D721Med (cell line): ENCODE results near the gene KLK6.

ENCODE experiments used
- DNase-seq: peaks from one replicate; pipeline ENCODE4 v3.0.0; 2011; ENCODE audit warnings: low spot score; ENCODE audit not compliant: insufficient read length
- FAIRE-seq: peaks from 2 replicates; lab custom pipeline; 2011; peaks lifted over from hg19 to GRCh38; lab: Jason Lieb, UNC
- CTCF ChIP-seq: IDR thresholded peaks from 2 replicates; pipeline ENCODE4 v1.5.1; 2012; ENCODE audit warnings: mild to moderate bottlenecking, control low read depth; ENCODE audit not compliant: insufficient read depth; ENCODE audit errors: missing control alignments

Gene KLK6

GRCh38 chr19:50911206-50912101 lies 57.9 kb downstream of the KLK6 start, which contains the start of gene KLK4:
TSS of gene KLK4 (minus strand) at chr19:50911395. CDS start at chr19:50910738, 657 bp downstream.
- TF ChIP-seq CTCF = no peak
- no peak for DNase-seq
- no peak for FAIRE-seq

- no peak for TF ChIP-seq CTCF
- no peak for DNase-seq
- no peak for FAIRE-seq
These were observed 58.7 kb downstream of the KLK6 start for GRCh38 chr19:50910722-50911121.

GRCh38 chr19:50909240-50910070 lies 59.9 kb downstream of the KLK6 start:
- DNase-seq (no peak), FAIRE-seq (no peak)
- no peak for TF ChIP-seq CTCF
